GM12892 (cell line): ENCODE data around the gene CSF1.

ENCODE experiments used
- POLR2A ChIP-seq: IDR thresholded peaks from 2 replicates; pipeline ENCODE4 v1.6.1; 2011; ENCODE audit warnings: low read depth, low read length, control low read depth
- TAF1 ChIP-seq: IDR thresholded peaks from 2 replicates; pipeline ENCODE4 v1.6.1; 2011; ENCODE audit warnings: low read depth, mild to moderate bottlenecking, control low read depth, low read length, borderline replicate concordance

GRCh38 chr1:109876617-109877316 lies 33.9 kb upstream of the CSF1 start:
- TF ChIP-seq POLR2A: no peak
- no peak for TF ChIP-seq TAF1
